ENCODE results near the gene SCUBE1.
A peak's percentile ranks its signal among the peaks of the same experiment; 100 is the strongest.

SCUBE1 gene

GRCh38 chr22:43279867-43280522 is 63.2 kb downstream of the SCUBE1 start:
- no peak for DNase-seq (ENCODE audit: low read depth in 2 of 2)

GRCh38 chr22:43277987-43278601 is 65.1 kb downstream of the SCUBE1 start:
- DNase-seq (ENCODE audit: low read depth in 2 of 2) = no peak

GRCh38 chr22:43277091-43277490 is 66.1 kb downstream of the SCUBE1 start:
- no peak for DNase-seq (ENCODE audit: low read depth in 2 of 2)

GRCh38 chr22:43276321-43276720 is 66.9 kb downstream of the SCUBE1 start:
- no peak for DNase-seq (ENCODE audit: low read depth in 2 of 2)

- DNase-seq (ENCODE audit: low read depth in 2 of 2) = no peak
Measured at GRCh38 chr22:43275545-43276317, 67.4 kb downstream of the SCUBE1 start.

- DNase-seq (ENCODE audit: low read depth in 2 of 2) = no peak
Measured at GRCh38 chr22:43274595-43275240, 68.5 kb downstream of the SCUBE1 start.

GRCh38 chr22:43273902-43274484 is 69.2 kb downstream of the SCUBE1 start:
- peak in 1 of 2 donors; percentile 8 for DNase-seq (ENCODE audit: low read depth in 2 of 2)

GRCh38 chr22:43272869-43273318 is 70.3 kb downstream of the SCUBE1 start:
- DNase-seq (ENCODE audit: low read depth in 2 of 2) = no peak

GRCh38 chr22:43272301-43272700 is 70.9 kb downstream of the SCUBE1 start:
- DNase-seq (ENCODE audit: low read depth in 2 of 2) = no peak

- no peak for DNase-seq (ENCODE audit: low read depth in 2 of 2)
Measured at GRCh38 chr22:43270949-43271348, 72.2 kb downstream of the SCUBE1 start.

- no peak for DNase-seq (ENCODE audit: low read depth in 2 of 2)
Measured at GRCh38 chr22:43270314-43270908, 72.8 kb downstream of the SCUBE1 start.

GRCh38 chr22:43269646-43270045 is 73.5 kb downstream of the SCUBE1 start:
- DNase-seq (ENCODE audit: low read depth in 2 of 2) = no peak

- no peak for DNase-seq (ENCODE audit: low read depth in 2 of 2)
Measured at GRCh38 chr22:43269246-43269645, 73.9 kb downstream of the SCUBE1 start.

- no peak for DNase-seq (ENCODE audit: low read depth in 2 of 2)
Measured at GRCh38 chr22:43267981-43268660, 75.1 kb downstream of the SCUBE1 start.

GRCh38 chr22:43267332-43267980 is 75.7 kb downstream of the SCUBE1 start:
- no peak for DNase-seq (ENCODE audit: low read depth in 2 of 2)

- DNase-seq (ENCODE audit: low read depth in 2 of 2) = no peak
Measured at GRCh38 chr22:43266076-43266475, 77.1 kb downstream of the SCUBE1 start.

- DNase-seq (ENCODE audit: low read depth in 2 of 2) = peak; percentile 66 to 71
Measured at GRCh38 chr22:43263645-43264514, 79.3 kb downstream of the SCUBE1 start.

- DNase-seq (ENCODE audit: low read depth in 2 of 2) = peak in 1 of 2 donors; percentile 9
Measured at GRCh38 chr22:43262990-43263644, 80.1 kb downstream of the SCUBE1 start.
